Heart right ventricle (tissue), 16 donors: ENCODE data around the gene KHDC3L. TPM values are rescaled to one million over a fixed set of nuclear protein-coding genes. Genes with fewer than 3 reads are reported as not detected.
A peak's percentile ranks its signal among the peaks of the same experiment; 100 is the strongest.

Source experiments
- ATAC-seq, 8 donors: fragments of 200-7000 bp; cut with Tn5 transposase; one replicate each; pipeline ENCODE4 v1.9.1; 2020; ENCODE audit warnings: mild to moderate bottlenecking in 8 of 8, moderate library complexity in 8 of 8, moderate number of reproducible peaks in 1 of 8
- DNase-seq, 2 donors: peaks; one replicate each; pipeline ENCODE4 v3.0.0-alpha.2; 2020
- H3K27ac ChIP-seq, 10 donors: fragments of 200-600 bp; sonication (generic) in 2 of 10; one replicate each; pipeline versions ENCODE4 v1.5.0 to v1.8.0; 2020 to 2022; ENCODE audit warnings: mild to moderate bottlenecking in 3 of 10
- H3K27me3 ChIP-seq, 7 donors: fragments of 200-600 bp; one replicate each; pipeline ENCODE4 v1.8.0; 2021 to 2022; ENCODE audit warnings: mild to moderate bottlenecking in 2 of 7
- H3K36me3 ChIP-seq, 9 donors: fragments of 200-600 bp; sonication (generic) in 1 of 9; one replicate each; pipeline versions ENCODE4 v1.5.0 to v1.8.0; 2020 to 2022; ENCODE audit warnings: mild to moderate bottlenecking in 2 of 9
- H3K4me1 ChIP-seq, 9 donors: fragments of 200-600 bp; sonication (generic) in 1 of 9; one replicate each; pipeline versions ENCODE4 v1.5.0 to v1.8.0; 2020 to 2022; ENCODE audit warnings: mild to moderate bottlenecking in 4 of 9
- H3K4me3 ChIP-seq, 10 donors: fragments of 200-600 bp; sonication (generic) in 2 of 10; one replicate each; pipeline versions ENCODE4 v1.5.0 to v1.8.0; 2020 to 2022; ENCODE audit warnings: mild to moderate bottlenecking in 7 of 10, moderate library complexity in 2 of 10
- H3K9me3 ChIP-seq, 11 donors: fragments of 200-600 bp in 10 of 11; sonication (generic) in 2 of 11; one replicate each; pipeline versions ENCODE4 v1.5.0 to v1.8.0; 2013 to 2022; ENCODE audit warnings: mild to moderate bottlenecking in 2 of 11, control low read depth in 1 of 11, moderate library complexity in 1 of 11
- WGBS, 2 donors: extraction: QIAGEN DNeasy Blood & Tissue Kit; methylation state at CpG; one replicate each; pipeline ENCODE4 v1.1.7; 2013; ENCODE audit warnings: inconsistent platforms in 1 of 2; 5-methylcytosine and 5-hydroxymethylcytosine counted together
- intact Hi-C, 10 donors: fragments of 100-400 bp; cut with DNase I; formaldehyde crosslinking; loops; one replicate each; pipeline versions ENCODE4 v1.11.1 to v1.14.2; 2022
- long read RNA-seq, 3 donors: library from polyadenylated mRNA; unstranded; transcript quantifications; one replicate each; pipeline ENCODE4 v2.0.0, GENCODE V29; 2020 to 2021
- polyA plus RNA-seq, 2 donors: library from polyadenylated mRNA; stranded (reverse); fragments of 200-250 nt; gene quantifications; one replicate each; pipeline ENCODE4 v1.2.3, GENCODE V29; 2013
- total RNA-seq, 10 donors: library from RNA; stranded (reverse); fragmentation: NEBNext Ultra II Directional in 3 of 10; extraction: Animal tissue kit (Norgen Biotek cat#: 25700) in 3 of 10; gene quantifications; one replicate each; pipeline versions ENCODE4 v1.2.1 to v1.2.4, GENCODE V29; 2021 to 2023
- TF ChIP-seq, protein P1 (sequence below), 9 donors: fragments of 200-600 bp; sonication (generic) in 2 of 9; IDR thresholded peaks; one replicate each; pipeline versions ENCODE4 v1.5.0 to v1.8.0; 2021 to 2022; ENCODE audit warnings: antibody characterized with exemption in 9 of 9, mild to moderate bottlenecking in 5 of 9, moderate library complexity in 1 of 9
- donor health status: Arrhythmogenic right ventricular cardiomyopathy.
- donor health status: ischemic (EF 13 %, LVEDD 7.1; RV severe dilation, severe dysfunction).
- donor health status: healthy with polysubstance abuse.
- donor health status: DM: no; HTN: yes; CAD: no.
- donor health status: DM: no; HTN: no; CAD: no.
- donor health status: ischemic (EF 25% LVEDD 6.9; RV normal size, moderate dysfunction).
- donor health status: ischemic (EF 25% LVEDD 5.7; RV mildly dilated, moderate dysfunction).
- donor health status: healthy.
- donor health status: DM: yes; HTN: yes; CAD: no.
- donor health status: Ischemic cardiomyopathy.
- donor health status: ischemic (EF 35%, LVEDD 5.7; RV mildly dilated, moderate dysfunction).
- donor health status: nonischemic (EF 11% LVEDD 7.7; RV severe dilation, severe dysfunction).
- donor health status: DM: yes; HTN: yes; CAD: no.
- donor health status: PGD.
- donor health status: ischemic (EF 29% LVEDD 5.4; RV normal size, mild dysfunction).
- donor health status: nonischemic (EF 23%, LVEDD 6.1; RV moderate dilation, normal function).

KHDC3L gene, protein sequence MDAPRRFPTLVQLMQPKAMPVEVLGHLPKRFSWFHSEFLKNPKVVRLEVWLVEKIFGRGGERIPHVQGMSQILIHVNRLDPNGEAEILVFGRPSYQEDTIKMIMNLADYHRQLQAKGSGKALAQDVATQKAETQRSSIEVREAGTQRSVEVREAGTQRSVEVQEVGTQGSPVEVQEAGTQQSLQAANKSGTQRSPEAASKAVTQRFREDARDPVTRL
- total RNA-seq (not detected), polyA plus RNA-seq (not detected)
- long read RNA-seq, donor 1, result 0 reads
- long read RNA-seq, donor 2, result 0 reads
- long read RNA-seq, donor 3, result 0 reads

DNA sequence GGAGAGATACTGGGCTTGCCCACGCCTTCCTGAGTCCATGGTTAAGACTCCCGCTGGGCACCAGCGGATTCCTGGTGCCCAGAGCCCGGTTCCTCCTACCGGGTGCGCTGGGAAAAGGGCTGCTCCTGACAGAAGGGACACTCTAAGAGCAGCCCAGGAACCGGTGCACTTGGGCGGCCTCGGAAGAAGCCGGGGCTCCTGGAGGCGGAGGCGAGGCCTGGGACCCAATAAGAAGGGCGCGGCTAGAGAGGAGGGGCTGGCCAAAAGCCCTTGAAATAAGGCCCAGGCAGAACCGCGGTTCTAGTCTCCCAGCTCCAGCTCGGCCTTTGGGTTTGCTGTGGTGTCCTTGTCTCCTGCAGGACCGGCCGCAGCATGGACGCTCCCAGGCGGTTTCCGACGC is at the start of gene KHDC3L:
KHDC3L (plus strand) TSS at position 301 of the 400 bp plus-strand sequence; CDS start at position 373, 72 bp downstream.
- no peak for ATAC-seq
- WGBS, 2 donors, result 88 to 91% methylated on average over 23 of the region's 23 CpGs
- intact Hi-C loops, result no loop called here
- TF ChIP-seq, protein P1, sequence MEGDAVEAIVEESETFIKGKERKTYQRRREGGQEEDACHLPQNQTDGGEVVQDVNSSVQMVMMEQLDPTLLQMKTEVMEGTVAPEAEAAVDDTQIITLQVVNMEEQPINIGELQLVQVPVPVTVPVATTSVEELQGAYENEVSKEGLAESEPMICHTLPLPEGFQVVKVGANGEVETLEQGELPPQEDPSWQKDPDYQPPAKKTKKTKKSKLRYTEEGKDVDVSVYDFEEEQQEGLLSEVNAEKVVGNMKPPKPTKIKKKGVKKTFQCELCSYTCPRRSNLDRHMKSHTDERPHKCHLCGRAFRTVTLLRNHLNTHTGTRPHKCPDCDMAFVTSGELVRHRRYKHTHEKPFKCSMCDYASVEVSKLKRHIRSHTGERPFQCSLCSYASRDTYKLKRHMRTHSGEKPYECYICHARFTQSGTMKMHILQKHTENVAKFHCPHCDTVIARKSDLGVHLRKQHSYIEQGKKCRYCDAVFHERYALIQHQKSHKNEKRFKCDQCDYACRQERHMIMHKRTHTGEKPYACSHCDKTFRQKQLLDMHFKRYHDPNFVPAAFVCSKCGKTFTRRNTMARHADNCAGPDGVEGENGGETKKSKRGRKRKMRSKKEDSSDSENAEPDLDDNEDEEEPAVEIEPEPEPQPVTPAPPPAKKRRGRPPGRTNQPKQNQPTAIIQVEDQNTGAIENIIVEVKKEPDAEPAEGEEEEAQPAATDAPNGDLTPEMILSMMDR (IDR thresholded peaks at IDR 0.05), result no peak
- H3K4me1 ChIP-seq, result no peaks in the 10 kb centered on the region
- H3K9me3 ChIP-seq, result no peaks in the 10 kb centered on the region
- no peaks in the 10 kb centered on the region for H3K36me3 ChIP-seq
- no peak for DNase-seq
- no peak within 1 kb of the TSS for H3K4me3 ChIP-seq
- no peaks in the 10 kb centered on the region for H3K27me3 ChIP-seq
- H3K27ac ChIP-seq, result no peak within 1 kb of the TSS

DNA sequence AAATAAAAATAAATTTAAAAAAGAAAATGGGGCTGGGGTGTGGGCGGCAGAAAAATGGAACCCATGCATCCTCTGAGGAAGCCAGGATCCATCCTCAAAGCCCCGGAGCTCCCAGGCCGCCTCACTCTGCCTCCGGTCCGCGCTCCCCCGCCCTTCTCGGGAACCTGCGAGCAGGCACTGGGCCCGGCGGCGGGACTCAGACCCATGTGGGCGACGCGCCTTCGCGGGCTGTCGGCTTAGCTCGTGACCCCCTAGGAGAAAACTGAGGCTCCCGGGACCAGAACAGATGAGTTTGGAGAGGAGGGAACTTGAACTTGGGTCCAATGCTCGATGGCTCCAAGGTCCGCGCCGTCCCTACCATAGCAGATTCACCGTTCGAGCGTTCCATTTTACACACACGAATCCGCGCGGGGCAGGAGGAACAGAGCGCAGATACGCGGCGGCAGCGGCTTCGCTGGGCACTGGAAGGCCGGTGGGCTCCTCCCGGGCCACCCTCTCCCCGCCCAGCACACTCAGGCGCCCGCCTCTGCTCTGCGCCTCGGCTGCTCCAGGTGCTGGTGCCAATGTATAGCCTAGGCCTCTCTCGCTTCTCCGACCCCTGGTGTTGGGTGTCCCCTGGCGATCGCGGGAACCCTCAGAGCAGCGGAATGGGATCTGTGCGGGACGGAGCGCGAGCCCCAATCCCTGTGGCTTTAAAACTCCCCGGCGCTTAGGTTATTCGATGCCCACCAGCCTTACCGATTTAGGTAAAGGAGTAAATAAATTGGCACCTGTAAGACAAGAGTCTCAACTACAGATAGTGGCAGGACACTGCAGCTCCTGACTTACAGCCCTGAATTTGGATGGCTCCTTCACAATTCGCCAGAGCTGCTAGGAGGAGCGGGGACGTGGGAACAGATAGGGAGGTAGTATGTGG is 47.6 kb upstream of the KHDC3L start:
- ATAC-seq (no peak), DNase-seq (no peak)
- Histone ChIP-seq H3K36me3 (no peaks in the 10 kb centered on the region), H3K27ac (no peak overlapping the region), H3K4me1 (peaks cover 0 to 18% (median 8%) of the 10 kb centered on the region in 9 donors), H3K9me3 (peaks cover 0 to 28% (median 8%) of the 10 kb centered on the region in 11 donors), H3K27me3 (peaks cover 0 to 63% (median 46%) of the 10 kb centered on the region in 7 donors), H3K4me3 (peak overlapping the region in 1 of 10 donors; percentile 7)
- TF ChIP-seq, protein P1 (IDR thresholded peaks at IDR 0.05), result no peak
- 10 to 11% methylated on average over 56 to 61 of the region's 61 CpGs for WGBS, 2 donors
- intact Hi-C loops, result loop anchor here in 1 of 10 donors (10.0 kb wide), 1 partner anchor 130 kb away; no protein-coding TSS in a partner anchor

DNA sequence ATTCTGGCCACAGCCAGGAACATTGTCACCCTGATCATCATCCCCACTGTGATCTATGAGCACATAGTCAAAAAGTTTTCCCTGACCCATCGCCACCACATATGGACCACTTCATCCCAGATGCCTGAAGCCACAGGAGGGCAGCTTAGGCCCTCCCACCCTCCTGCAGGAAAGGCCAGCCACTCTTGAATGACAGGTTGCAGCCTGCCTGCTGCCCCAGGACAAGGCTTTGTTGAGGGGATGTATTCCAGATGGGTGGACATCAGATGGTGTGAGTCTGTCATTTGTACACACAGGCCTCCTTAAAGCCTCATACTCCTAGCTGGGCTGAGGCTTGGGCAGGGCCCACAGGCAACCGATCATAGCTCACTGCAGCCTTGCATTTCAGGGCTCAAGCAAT is 39.1 kb upstream of the KHDC3L start:
- Histone ChIP-seq H3K9me3 (peaks cover 0 to 22% (median 8%) of the 10 kb centered on the region in 11 donors), H3K4me1 (no peaks in the 10 kb centered on the region), H3K36me3 (no peaks in the 10 kb centered on the region), H3K27me3 (peaks cover 0 to 15% (median 8%) of the 10 kb centered on the region in 7 donors), H3K27ac (no peak overlapping the region), H3K4me3 (no peak overlapping the region)
- intact Hi-C loops, result loop anchor here in 4 of 10 donors (10.0 kb wide), 1 partner anchor 909 kb away; no protein-coding TSS in a partner anchor
- DNase-seq (no peak), ATAC-seq (no peak)
- TF ChIP-seq, protein P1 (IDR thresholded peaks at IDR 0.05), result no peak
- 87 to 91% methylated on average over 2 of the region's 2 CpGs for WGBS, 2 donors

DNA sequence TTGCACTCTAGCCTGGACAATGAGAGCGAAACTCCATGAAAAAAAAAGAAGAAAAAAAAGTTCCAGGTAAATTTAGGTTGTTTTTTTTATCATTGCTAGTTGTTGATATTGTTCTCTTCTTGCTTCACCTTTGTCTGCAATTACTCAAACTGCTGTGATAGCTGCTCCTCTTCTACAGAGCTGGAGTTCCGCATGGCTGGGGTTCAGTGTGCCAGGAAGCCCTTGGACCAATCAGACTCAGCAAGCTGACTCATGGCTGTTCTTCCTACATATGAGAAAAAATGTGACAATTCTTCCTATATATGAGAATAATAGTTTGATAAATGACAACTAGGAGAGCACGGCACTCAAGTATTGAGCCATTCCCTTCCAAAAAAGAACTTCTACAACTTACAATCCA is 36.8 kb upstream of the KHDC3L start:
- no peak for ATAC-seq
- Histone ChIP-seq H3K36me3 (no peaks in the 10 kb centered on the region), H3K27me3 (peaks cover 0 to 33% (median 18%) of the 10 kb centered on the region in 7 donors), H3K4me3 (no peak overlapping the region), H3K9me3 (no peaks in the 10 kb centered on the region), H3K4me1 (no peaks in the 10 kb centered on the region), H3K27ac (no peak overlapping the region)
- no peak for DNase-seq
- intact Hi-C loops, result loop anchor here in 8 of 10 donors (2.0 to 10.0 kb wide), 4 partner anchors 38 to 913 kb away; no protein-coding TSS in a partner anchor
- TF ChIP-seq, protein P1 (IDR thresholded peaks at IDR 0.05), result no peak
- 89 to 92% methylated on average over 3 of the region's 3 CpGs for WGBS, 2 donors
